CD4-positive, alpha-beta memory T cell (primary cell): ENCODE data around the gene ISY1. TPM values are rescaled to one million over a fixed set of nuclear protein-coding genes. Genes with fewer than 3 reads are reported as not detected.
"Not testable (repeated sequence)": the region's sequence is repeated elsewhere in the genome, so short reads cannot be mapped to it uniquely, and the experiment has no call there.

ENCODE experiments used
- CTCF ChIA-PET: fragments of 350-600 bp; sonication (Branson Sonifier 250); formaldehyde crosslinking; loops from one replicate; lab custom pipeline; 2021; ENCODE audit warnings: inconsistent platforms; ENCODE audit not compliant: partially characterized antibody; lab: Charles Lee
- POLR2A ChIA-PET: fragments of 350-600 bp; sonication (Branson Sonifier 250); formaldehyde crosslinking; loops from one replicate; lab custom pipeline; 2021; ENCODE audit not compliant: partially characterized antibody; lab: Charles Lee
- DNase-seq, 5 donors: peaks; one replicate each; pipeline versions ENCODE4 v3.0.0 to v3.0.0-alpha.2; 2020 to 2022; ENCODE audit warnings: mixed read lengths in 1 of 5
- H3K27ac ChIP-seq: one replicate; pipeline ENCODE4 v1.7.0; 2013; ENCODE audit warnings: low read depth, low read length
- H3K27me3 ChIP-seq: 2 replicates; pipeline ENCODE4 v1.7.0; 2013; ENCODE audit warnings: mild to moderate bottlenecking, low read length, moderate library complexity; ENCODE audit not compliant: insufficient read depth
- H3K36me3 ChIP-seq: 2 replicates; pipeline ENCODE4 v1.7.0; 2013; ENCODE audit warnings: mild to moderate bottlenecking, low read length, moderate library complexity; ENCODE audit not compliant: insufficient read depth
- H3K4me1 ChIP-seq: 2 replicates; pipeline ENCODE4 v1.7.0; 2013; ENCODE audit warnings: mild to moderate bottlenecking, low read length, moderate library complexity; ENCODE audit not compliant: insufficient read depth
- H3K4me3 ChIP-seq, 2 donors: one replicate each; pipeline ENCODE4 v1.7.0; 2013; ENCODE audit warnings: low read length in 2 of 2, mild to moderate bottlenecking in 1 of 2
- H3K9me3 ChIP-seq, 2 donors: one replicate each; pipeline ENCODE4 v1.7.0; 2013; ENCODE audit warnings: low read length in 2 of 2, control low read depth in 1 of 2; ENCODE audit not compliant: control insufficient read depth in 1 of 2
- H3K27ac Mint-ChIP-seq, 7 donors: one replicate each; pipeline ENCODE4 v1.8.0; 2020 to 2021; ENCODE audit warnings: mixed read lengths in 7 of 7, mild to moderate bottlenecking in 6 of 7, inconsistent platforms in 3 of 7, moderate library complexity in 3 of 7
- H3K27me3 Mint-ChIP-seq, 2 donors: one replicate each; pipeline ENCODE4 v1.8.0; 2020 to 2021; ENCODE audit warnings: mixed read lengths in 2 of 2
- H3K36me3 Mint-ChIP-seq, 2 donors: one replicate each; pipeline ENCODE4 v1.8.0; 2020 to 2021; ENCODE audit warnings: mixed read lengths in 2 of 2, inconsistent platforms in 1 of 2, mild to moderate bottlenecking in 1 of 2
- H3K4me1 Mint-ChIP-seq, 4 donors: one replicate each; pipeline ENCODE4 v1.8.0; 2020 to 2021; ENCODE audit warnings: mixed read lengths in 4 of 4, mild to moderate bottlenecking in 1 of 4
- H3K4me3 Mint-ChIP-seq, 8 donors: one replicate each; pipeline ENCODE4 v1.8.0; 2020 to 2021; ENCODE audit warnings: mixed read lengths in 8 of 8, mild to moderate bottlenecking in 7 of 8, moderate library complexity in 6 of 8, inconsistent platforms in 3 of 8
- H3K9me3 Mint-ChIP-seq, 8 donors: one replicate each; pipeline ENCODE4 v1.8.0; 2020 to 2021; ENCODE audit warnings: mixed read lengths in 8 of 8, mild to moderate bottlenecking in 5 of 8, inconsistent platforms in 3 of 8, moderate library complexity in 1 of 8
- intact Hi-C: fragments of 100-400 bp; cut with micrococcal nuclease; formaldehyde crosslinking; loops from one replicate; pipeline ENCODE4 v1.15.1; 2023
- polyA plus RNA-seq, 2 donors: library from polyadenylated mRNA; unstranded; fragments of 300-500 nt; fragmentation: Illumina TruSeq; gene quantifications; one replicate each; pipeline ENCODE4 v1.2.3, GENCODE V29; 2021
- total RNA-seq, 2 experiments: library from RNA; stranded (reverse); gene quantifications; one replicate each; pipeline ENCODE4 v1.2.3, GENCODE V29; 2021

The ISY1 gene
- total and polyA plus RNA-seq, 4 experiments from 2014 or later: 29.5 to 104 (median 66.5) TPM

DNA sequence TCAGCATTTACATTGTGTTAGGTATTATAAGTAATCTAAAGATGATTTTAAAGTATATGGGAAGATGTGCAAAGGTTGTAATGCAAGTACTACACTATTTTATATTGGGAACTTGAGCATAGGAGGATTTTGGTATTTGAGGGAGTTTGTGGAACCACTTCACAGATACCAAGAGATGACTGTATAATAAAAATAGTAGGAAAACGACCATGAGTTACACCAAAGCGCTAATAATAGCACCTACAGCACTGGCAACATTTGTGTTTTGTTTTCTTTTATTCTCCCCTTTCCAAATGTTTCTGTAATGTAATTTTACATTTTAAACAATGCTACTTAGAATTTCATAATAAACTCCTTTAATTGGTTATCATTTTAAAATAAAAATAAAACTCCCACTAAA lies 12.3 kb upstream of the ISY1 start:
- intact Hi-C loops: no loop called here
- no peaks in the 10 kb centered on the region for H3K27me3 ChIP-seq
- no peak for DNase-seq
- H3K4me3 ChIP-seq: no peak overlapping the region
- Mint-ChIP-seq H3K36me3 (peaks cover 46 to 70% of the 10 kb centered on the region in 2 donors), H3K9me3 (no peaks in the 10 kb centered on the region), H3K4me1 (peaks cover 40 to 71% (median 56%) of the 10 kb centered on the region in 4 donors), H3K4me3 (peak overlapping the region in 5 of 8 donors; percentile 25 to 85 (median 57)), H3K27me3 (no peaks in the 10 kb centered on the region), H3K27ac (peak overlapping the region in 4 of 7 donors; percentile 47 to 91 (median 70))
- peak overlapping the region; percentile 28 for H3K27ac ChIP-seq
- no peaks in the 10 kb centered on the region for H3K9me3 ChIP-seq
- peaks cover 63% of the 10 kb centered on the region for H3K4me1 ChIP-seq
- H3K36me3 ChIP-seq: peaks cover 44% of the 10 kb centered on the region
- CTCF ChIA-PET: no interaction called here
- POLR2A ChIA-PET: interaction anchor here (8.8 kb wide), 1 partner anchor 10 kb away, joined by 53 read pairs; the partner anchor contains the start of gene CNBP

DNA sequence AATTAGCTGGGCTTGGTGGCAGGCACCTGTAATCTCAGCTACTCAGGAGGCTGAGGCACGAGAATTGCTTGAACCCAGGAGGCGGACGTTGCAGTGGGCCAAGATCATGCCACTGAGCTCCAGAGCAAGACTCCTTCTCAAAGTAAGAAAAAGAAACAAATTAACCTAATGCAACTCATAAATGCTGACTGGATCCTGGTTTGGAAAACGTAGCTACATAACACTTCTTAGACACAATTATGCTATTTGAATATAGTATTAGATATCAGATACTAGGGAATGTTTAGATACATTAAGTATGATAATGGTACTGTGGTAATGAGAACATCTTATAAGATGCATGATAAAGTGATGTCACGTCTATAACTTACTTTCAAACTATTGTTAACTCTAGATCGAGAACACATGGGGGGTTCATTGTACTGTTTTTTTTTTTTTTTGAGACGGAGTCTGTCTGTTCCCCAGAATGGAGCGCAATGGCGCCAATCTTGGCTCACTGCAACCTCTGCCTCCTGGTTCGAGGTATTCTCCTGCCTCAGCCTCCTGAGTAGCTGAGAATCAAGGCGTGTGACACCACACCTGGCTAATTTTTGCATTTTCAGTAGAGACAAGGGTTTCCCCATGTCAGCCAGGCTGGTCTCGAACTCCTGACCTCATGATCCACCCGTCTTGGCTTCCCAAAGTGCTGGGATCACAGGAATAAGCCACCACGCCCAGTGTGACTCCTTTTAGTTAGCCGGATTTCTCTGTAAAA lies 5.9 kb upstream of the ISY1 start:
- Mint-ChIP-seq H3K4me1 (peaks cover 16 to 41% (median 25%) of the 10 kb centered on the region in 4 donors), H3K27me3 (no peaks in the 10 kb centered on the region), H3K36me3 (peaks cover 37 to 50% of the 10 kb centered on the region in 2 donors), H3K9me3 (peaks cover 0 to under 1% (median 0%) of the 10 kb centered on the region in 8 donors), H3K4me3 (no peak overlapping the region), H3K27ac (peak overlapping the region in 4 of 7 donors; percentile 7 to 68 (median 34))
- no peak for DNase-seq
- peaks cover 11% of the 10 kb centered on the region for H3K4me1 ChIP-seq
- CTCF ChIA-PET: interaction anchor here (0.7 to 2.8 kb wide), 4 partner anchors 11 to 196 kb away, joined by 3 to 9 read pairs (median 3); no protein-coding TSS in a partner anchor
- H3K36me3 ChIP-seq: peaks cover 43% of the 10 kb centered on the region
- no peak overlapping the region for H3K27ac ChIP-seq
- no peaks in the 10 kb centered on the region for H3K9me3 ChIP-seq
- H3K27me3 ChIP-seq: no peaks in the 10 kb centered on the region
- H3K4me3 ChIP-seq: no peak overlapping the region
- POLR2A ChIA-PET: interaction anchor here (0.8 to 1.8 kb wide), 4 partner anchors 10 to 77 kb away, joined by 3 to 7 read pairs (median 5); no protein-coding TSS in a partner anchor
- intact Hi-C loops: no loop called here

DNA sequence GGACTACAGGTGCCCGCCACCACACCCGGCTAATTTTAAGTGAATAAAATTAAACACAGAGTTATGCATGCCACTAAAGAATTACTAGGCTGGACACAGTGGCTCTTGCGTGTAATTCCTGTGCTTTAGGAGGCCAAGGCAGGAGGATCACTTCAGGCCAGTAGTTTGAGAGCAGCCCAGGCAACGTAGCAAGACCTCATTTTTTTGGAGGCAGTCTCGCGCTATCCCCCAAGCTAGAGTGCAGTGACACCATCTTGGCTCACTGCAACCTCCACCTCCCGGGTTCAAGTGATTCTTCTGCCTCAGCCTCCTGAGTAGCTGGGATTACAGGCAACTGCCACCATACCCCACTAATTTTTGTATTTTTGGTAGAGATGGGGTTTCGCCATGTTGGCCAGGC lies 4.7 kb upstream of the ISY1 start:
- H3K27ac ChIP-seq, H3K4me1 ChIP-seq, H3K4me3 ChIP-seq, H3K9me3 Mint-ChIP-seq, DNase-seq, intact Hi-C loops, H3K27me3 Mint-ChIP-seq, H3K9me3 ChIP-seq, CTCF ChIA-PET, H3K27me3 ChIP-seq, H3K4me3 Mint-ChIP-seq: not testable (repeated sequence)
- POLR2A ChIA-PET: interaction anchor here (1.5 to 1.8 kb wide), 2 partner anchors 11 to 13 kb away, joined by 7 read pairs; no protein-coding TSS in a partner anchor
- peaks cover 32% of the 10 kb centered on the region for H3K36me3 ChIP-seq
- Mint-ChIP-seq H3K36me3 (peaks cover 28 to 49% of the 10 kb centered on the region in 2 donors), H3K4me1 (peaks cover 13 to 44% (median 22%) of the 10 kb centered on the region in 4 donors), H3K27ac (peak overlapping the region in 2 of 7 donors; percentile 47 to 84)

DNA sequence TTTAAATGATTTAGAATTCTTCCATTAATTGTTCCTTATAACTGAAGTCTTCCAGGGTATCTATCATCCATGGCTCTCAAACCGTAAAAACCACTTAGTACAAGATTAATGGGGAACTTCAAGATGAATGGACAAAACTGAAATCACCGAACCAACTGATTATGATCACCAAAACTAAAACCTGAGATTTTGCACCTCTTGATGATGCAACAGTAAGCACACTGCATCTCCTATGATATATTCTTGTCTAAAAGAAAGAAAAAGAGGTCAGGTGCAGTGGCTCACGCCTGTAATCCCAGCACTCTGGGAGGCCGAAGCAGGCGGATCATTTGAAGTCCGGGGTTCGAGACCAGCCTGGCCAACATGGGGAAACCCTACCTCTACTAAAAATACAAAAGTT lies 3.6 kb upstream of the ISY1 start:
- Mint-ChIP-seq H3K4me3 (peak overlapping the region in 1 of 8 donors; percentile 30), H3K36me3 (peaks cover 17 to 47% of the 10 kb centered on the region in 2 donors), H3K4me1 (peaks cover 19 to 55% (median 29%) of the 10 kb centered on the region in 4 donors), H3K9me3 (peaks cover 0 to 9% (median 0%) of the 10 kb centered on the region in 8 donors), H3K27me3 (no peaks in the 10 kb centered on the region), H3K27ac (peak overlapping the region in 6 of 7 donors; percentile 12 to 84 (median 66))
- no peak for DNase-seq
- peaks cover 21% of the 10 kb centered on the region for H3K36me3 ChIP-seq
- no peaks in the 10 kb centered on the region for H3K9me3 ChIP-seq
- intact Hi-C loops: no loop called here
- no peak overlapping the region for H3K27ac ChIP-seq
- H3K4me3 ChIP-seq: no peak overlapping the region
- H3K4me1 ChIP-seq: peaks cover 14% of the 10 kb centered on the region
- POLR2A ChIA-PET: interaction anchor here (0.6 kb wide), 1 partner anchor 69 kb away, joined by 3 read pairs; no protein-coding TSS in a partner anchor
- CTCF ChIA-PET: no interaction called here
- no peaks in the 10 kb centered on the region for H3K27me3 ChIP-seq

DNA sequence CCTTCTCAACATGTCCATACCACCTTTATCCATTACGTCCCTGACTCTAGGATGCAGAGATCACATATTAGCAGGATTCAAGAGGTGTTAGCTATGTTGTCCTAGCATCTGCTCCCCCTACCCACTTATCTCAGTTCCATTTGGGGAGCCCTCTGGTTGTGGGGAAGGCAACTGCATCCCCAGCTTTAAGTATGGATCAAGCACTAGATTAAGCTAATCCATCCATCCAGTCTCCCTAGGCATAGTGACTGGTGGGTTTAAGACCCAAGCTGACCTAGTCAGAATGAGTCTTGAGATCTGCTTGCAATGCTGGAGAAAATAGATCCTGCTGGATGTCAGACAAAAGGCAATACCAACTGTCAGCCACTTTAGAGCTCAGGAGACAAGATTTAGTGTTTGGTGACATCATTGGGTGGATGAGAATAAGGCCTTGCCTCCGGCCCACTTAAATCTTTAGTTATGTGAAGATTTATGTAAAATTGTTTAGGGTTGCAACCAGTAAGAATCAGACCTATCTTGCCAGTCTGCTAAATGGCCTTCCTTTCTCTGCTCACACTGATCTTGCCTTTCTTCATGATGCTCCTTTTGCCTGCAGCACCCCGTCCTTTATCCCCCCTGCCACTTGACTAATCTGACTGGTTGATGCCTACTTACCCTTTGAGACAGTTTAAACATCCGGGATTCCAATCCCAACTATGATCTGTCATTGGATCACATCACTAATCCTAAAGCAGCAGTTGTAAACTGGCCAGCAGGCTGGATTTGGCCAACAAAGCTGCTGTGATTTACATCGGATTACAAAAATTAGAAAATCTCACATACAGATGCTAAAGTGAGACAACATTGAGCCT lies 2.1 kb upstream of the ISY1 start:
- intact Hi-C loops: no loop called here
- no peak overlapping the region for H3K4me3 ChIP-seq
- H3K27ac ChIP-seq: no peak overlapping the region
- CTCF ChIA-PET: interaction anchor here (0.6 to 2.8 kb wide), 18 partner anchors 8 to 1014 kb away, joined by 3 to 18 read pairs (median 6); partner anchors contain the start of gene RAB43
- H3K4me1 Mint-ChIP-seq: peaks cover 27 to 63% (median 38%) of the 10 kb centered on the region in 4 donors
- H3K4me3 Mint-ChIP-seq: peak overlapping the region; percentile 17 to 100 (median 65)
- no peaks in the 10 kb centered on the region for H3K9me3 ChIP-seq
- no peaks in the 10 kb centered on the region for H3K27me3 Mint-ChIP-seq
- peaks cover 15 to 49% of the 10 kb centered on the region in 2 donors for H3K36me3 Mint-ChIP-seq
- peaks cover 0 to 9% (median 0%) of the 10 kb centered on the region in 8 donors for H3K9me3 Mint-ChIP-seq
- DNase-seq: no peak
- peak overlapping the region; percentile 81 to 100 (median 99) for H3K27ac Mint-ChIP-seq
- H3K27me3 ChIP-seq: no peaks in the 10 kb centered on the region
- peaks cover 23% of the 10 kb centered on the region for H3K4me1 ChIP-seq
- POLR2A ChIA-PET: interaction anchor here (0.9 to 3.0 kb wide), 17 partner anchors 8 to 482 kb away, joined by 3 to 22 read pairs (median 5); partner anchors contain the start of genes COPG1 and HMCES
- H3K36me3 ChIP-seq: peaks cover 22% of the 10 kb centered on the region

DNA sequence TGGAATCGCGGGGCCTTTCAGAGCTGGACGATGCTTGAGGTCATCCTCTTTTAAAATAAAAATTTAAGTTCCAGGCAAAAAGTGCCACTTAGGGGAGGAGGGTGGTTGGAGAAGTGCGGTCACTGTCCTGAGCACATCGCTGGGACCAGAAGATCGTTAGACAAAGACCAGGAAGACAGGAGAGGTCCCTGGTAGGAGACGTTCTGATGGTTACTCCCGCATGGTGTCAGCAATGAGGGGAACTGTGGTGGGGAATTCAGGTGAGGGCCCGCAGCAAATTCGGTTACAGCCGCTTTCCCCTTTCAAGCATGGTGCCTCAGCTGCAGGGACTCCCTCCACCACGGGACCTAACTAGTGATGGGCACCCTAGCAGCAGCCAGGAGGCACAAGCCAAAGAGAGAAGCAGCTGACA lies 1.0 kb upstream of the ISY1 start:
- H3K36me3 Mint-ChIP-seq: peaks cover 7 to 45% of the 10 kb centered on the region in 2 donors
- Histone ChIP-seq H3K9me3 (no peaks in the 10 kb centered on the region), H3K4me1 (peaks cover 23% of the 10 kb centered on the region), H3K27ac (peak overlapping the region; percentile 97), H3K4me3 (peak overlapping the region; percentile 75 to 94), H3K27me3 (no peaks in the 10 kb centered on the region), H3K36me3 (peaks cover 11% of the 10 kb centered on the region)
- H3K27ac Mint-ChIP-seq: peak overlapping the region; percentile 98 to 100 (median 99)
- peaks cover 0 to 9% (median 0%) of the 10 kb centered on the region in 8 donors for H3K9me3 Mint-ChIP-seq
- intact Hi-C loops: loop anchor here (1.0 kb wide), 7 partner anchors 22 to 545 kb away; partner anchors contain the start of genes COPG1 and HMCES
- peaks cover 25 to 63% (median 37%) of the 10 kb centered on the region in 4 donors for H3K4me1 Mint-ChIP-seq
- ChIA-PET CTCF (interaction anchor here (0.6 to 2.8 kb wide), 19 partner anchors 9 to 1013 kb away, joined by 3 to 18 read pairs (median 5); partner anchors contain the start of gene RAB43), POLR2A (interaction anchor here (0.6 to 3.0 kb wide), 21 partner anchors 10 to 512 kb away, joined by 3 to 22 read pairs (median 5); partner anchors contain the start of genes HMCES and RPN1)
- peak overlapping the region; percentile 96 to 100 (median 97) for H3K4me3 Mint-ChIP-seq
- DNase-seq: peak in 2 of 5 donors; percentile 13 to 56
- no peaks in the 10 kb centered on the region for H3K27me3 Mint-ChIP-seq
